Stimulated activated CD4-positive, alpha-beta T cell treated with anti-CD3 and anti-CD28 coated beads, Interleukin-15, amount 100 ng/mL, for 24 hours (primary cell): ENCODE measurements around the gene AAR2.

Experiments used
- DNase-seq: peaks from one replicate; pipeline ENCODE4 v3.0.0-alpha.2; 2020

AAR2 gene

GRCh38 chr20:36219671-36220220 is 16.5 kb upstream of the AAR2 start:
- no peak for DNase-seq

GRCh38 chr20:36225666-36226065 is 10.6 kb upstream of the AAR2 start:
- DNase-seq, result no peak

- DNase-seq, result no peak
Observed at GRCh38 chr20:36228770-36229169, 7.5 kb upstream of the AAR2 start.

GRCh38 chr20:36230019-36230418 is 6.3 kb upstream of the AAR2 start:
- no peak for DNase-seq

DNA sequence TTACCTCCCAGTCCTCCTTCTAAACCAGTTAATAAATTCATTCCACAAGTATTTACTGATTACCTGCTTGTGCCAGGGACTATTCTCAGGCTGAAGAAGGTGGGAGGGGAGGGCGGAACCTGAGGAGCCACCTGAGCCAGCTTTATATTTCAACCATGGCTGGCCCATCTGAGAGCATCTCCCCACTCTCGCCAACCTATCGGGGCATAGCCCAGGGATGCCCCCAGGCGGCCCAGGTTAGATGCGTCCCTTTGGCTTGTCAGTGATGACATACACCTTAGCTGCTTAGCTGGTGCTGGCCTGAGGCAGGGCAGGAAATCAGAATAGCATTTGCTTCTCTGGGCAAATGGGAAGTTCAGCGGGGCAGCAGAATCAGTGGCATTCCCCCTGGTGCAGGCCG is 4.9 kb upstream of the AAR2 start:
- DNase-seq, result no peak

GRCh38 chr20:36234771-36235320 is 1.4 kb upstream of the AAR2 start:
- no peak for DNase-seq

DNA sequence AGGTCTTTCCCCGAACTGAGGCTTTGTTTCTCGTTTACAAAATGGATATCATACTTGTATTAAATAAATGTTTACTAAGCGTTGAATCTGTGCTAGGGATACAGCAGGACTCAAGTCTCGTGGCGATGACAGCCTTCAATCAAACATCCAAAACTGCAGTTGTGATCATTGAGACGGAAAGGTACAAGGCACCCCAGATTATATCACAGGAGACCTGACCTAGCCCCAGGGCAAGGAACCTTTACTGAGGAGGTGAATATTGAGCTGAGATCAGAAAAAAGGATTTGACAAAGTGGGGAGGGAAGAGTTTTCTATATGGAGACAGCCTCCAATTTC is 476 bp downstream of the AAR2 start:
- no peak for DNase-seq

- no peak for DNase-seq
Observed at GRCh38 chr20:36237477-36237876, 1.2 kb downstream of the AAR2 start.

- DNase-seq, result no peak
Observed at GRCh38 chr20:36238153-36238552, 1.9 kb downstream of the AAR2 start.

DNA sequence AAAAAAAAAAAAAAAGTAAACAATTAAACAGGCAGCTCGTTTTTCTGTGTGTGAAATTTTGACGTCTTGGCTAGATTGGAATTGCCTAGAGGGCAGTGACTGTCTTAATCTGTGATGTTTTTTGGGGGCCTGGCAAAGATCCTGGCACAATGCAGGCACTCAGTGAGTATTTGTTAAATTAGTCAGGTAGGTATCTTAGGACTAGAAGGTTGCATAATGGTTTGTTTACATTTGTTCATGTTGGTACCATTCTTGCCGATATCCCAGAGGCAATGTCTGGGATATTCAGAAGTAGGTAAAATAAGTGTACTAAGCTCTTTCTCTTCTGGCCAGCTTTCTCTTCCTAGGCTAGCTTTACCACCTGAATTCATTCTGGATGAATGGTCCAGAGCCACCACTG is 2.5 kb downstream of the AAR2 start:
- DNase-seq, result no peak

DNA sequence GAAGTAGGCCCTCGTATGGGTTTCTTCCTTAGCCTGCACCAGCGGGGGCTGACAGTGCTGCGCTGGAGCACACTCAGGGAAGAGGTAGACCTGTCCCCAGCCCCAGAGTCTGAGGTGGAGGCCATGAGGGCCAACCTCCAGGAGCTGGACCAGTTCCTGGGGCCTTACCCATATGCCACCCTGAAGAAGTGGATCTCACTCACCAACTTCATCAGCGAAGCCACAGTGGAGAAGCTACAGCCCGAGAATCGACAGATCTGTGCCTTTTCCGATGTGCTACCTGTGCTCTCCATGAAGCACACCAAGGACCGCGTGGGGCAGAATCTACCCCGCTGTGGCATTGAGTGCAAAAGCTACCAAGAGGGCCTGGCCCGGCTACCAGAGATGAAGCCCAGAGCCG is 3.8 kb downstream of the AAR2 start:
- DNase-seq, result no peak

GRCh38 chr20:36241678-36242077 is 5.4 kb downstream of the AAR2 start:
- no peak for DNase-seq

GRCh38 chr20:36243726-36244125 is 7.4 kb downstream of the AAR2 start:
- no peak for DNase-seq

DNA sequence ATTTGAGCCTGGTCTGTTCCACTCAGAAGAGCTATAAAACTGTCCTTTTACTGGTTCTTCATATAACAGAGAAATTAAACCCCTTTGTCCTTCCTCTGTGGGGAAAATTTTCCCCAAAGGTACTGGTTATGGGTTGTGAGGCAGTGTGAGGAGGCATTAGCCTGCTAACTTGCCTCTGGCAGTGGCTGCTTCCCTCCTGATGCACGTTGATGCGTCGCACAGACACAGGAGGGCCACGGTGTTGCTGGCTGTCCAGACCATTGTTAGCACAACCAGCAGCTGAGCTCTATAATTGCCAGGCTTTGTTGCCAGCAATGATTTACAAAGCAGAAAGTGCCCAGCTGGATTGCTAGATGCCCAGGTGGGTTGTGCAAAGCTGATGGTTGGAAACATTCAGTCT is 10.1 kb downstream of the AAR2 start:
- no peak for DNase-seq

GRCh38 chr20:36248836-36249235 is 12.6 kb downstream of the AAR2 start:
- DNase-seq, result no peak

GRCh38 chr20:36249450-36249849 is 13.2 kb downstream of the AAR2 start:
- no peak for DNase-seq

DNA sequence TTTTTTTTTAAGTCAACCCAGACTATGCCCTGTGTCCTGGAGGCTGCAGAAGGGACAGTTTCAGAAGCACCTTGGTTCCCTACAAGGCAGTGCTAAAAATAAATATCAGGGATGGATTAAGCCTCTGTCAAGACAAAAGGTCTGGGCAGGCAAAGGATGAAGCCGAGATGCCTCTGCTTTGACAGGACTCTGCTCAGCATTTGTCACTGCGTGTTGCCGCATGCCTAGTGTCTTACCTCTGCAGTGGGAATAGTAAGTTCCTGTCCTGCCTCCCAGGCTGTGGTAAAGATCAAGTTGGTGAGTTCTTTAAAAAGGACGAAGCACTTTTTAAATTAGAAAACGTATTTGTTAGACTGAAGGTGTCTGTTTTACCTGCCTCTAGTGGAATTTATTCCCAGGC is 15.1 kb downstream of the AAR2 start:
- DNase-seq, result no peak

DNA sequence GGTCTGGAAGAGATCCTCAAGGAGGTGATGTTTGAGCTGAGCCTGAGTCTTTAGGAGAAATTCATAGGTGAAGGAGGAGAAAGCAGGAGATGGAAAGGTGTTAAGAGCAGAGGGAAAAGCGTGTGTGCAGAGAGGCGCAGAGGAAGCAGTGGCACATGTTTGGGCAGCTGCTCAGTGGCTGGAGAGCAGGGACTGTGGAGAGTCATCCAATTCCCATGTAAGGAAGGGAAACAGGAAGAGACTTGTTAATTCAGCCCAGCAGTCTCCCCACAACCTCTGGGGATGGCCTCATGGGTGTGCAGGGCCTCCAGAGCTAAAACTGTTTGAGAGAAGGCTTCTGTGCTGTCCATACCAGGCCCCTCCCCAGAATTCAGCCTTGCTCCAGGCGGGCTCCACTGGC is 16.2 kb downstream of the AAR2 start:
- no peak for DNase-seq

- no peak for DNase-seq
Observed at GRCh38 chr20:36253036-36253435, 16.8 kb downstream of the AAR2 start.

- DNase-seq, result no peak
Observed at GRCh38 chr20:36254076-36254475, 17.8 kb downstream of the AAR2 start.

GRCh38 chr20:36255445-36255844 is 19.2 kb downstream of the AAR2 start:
- DNase-seq, result no peak

DNA sequence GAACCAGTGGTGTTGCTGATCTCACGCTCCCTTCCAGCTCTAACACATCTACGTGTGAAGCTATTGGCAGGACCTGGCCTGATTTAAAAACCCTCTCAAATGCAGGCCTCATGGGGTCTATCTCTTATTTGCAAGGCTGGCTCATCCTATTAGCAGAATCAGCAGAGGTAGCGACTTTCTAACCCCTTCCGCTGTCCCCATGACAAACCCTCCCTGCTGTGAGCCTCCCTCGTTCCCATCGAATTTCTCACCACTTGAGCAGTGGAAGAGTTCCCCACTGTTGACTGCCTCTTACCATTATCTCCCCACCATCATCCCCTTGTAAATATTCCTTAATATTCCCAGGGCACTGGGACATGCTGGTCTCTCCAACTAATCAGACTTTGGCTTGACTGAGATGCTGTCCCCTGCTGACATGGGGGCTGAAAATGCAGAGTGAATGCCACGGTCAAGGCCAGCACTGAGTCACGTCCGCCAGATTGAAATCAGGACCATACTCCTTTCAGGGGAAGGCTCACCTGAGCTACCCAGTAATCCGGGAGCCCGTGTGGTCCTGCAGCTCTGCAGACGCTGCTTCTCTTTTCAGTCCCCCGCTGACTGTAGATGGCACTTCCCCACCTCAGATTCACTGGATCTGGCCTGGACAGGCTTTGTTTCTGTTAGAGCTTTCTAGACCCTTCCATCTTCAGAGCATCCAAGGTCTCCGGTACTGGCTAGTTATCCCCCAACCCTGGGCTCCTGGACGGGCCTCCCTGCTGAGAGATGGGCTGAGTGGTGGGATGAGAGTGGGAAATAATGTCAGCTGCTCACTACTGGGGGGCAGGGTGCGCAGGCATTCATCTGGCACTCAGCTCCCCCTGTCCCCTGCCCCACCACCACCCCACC is 23.1 kb downstream of the AAR2 start:
- no peak for DNase-seq

- DNase-seq, result no peak
Observed at GRCh38 chr20:36260316-36260715, 24.0 kb downstream of the AAR2 start.

GRCh38 chr20:36261389-36262105 is 25.3 kb downstream of the AAR2 start:
- no peak for DNase-seq
